ENCODE results near the gene TPBG. TPM values are rescaled to one million over a fixed set of nuclear protein-coding genes. Genes with fewer than 3 reads are reported as not detected.

TPBG gene
- total RNA-seq, 2 donors from 2014 or later = 13.1 TPM

Other genes with a start within 250 kb of the TPBG start
- 10 to 100 TPM; 32.1 to 45.2 TPM for gene IBTK, start 116.1 kb upstream of the TPBG start, total RNA-seq